ENCODE results near the gene SREBF1.

SREBF1 gene

GRCh38 chr17:17794382-17794781 is 42.4 kb downstream of the SREBF1 start:
- DNase-seq (ENCODE audit: low spot score) = no peak

- DNase-seq (ENCODE audit: low spot score) = no peak
Observed at GRCh38 chr17:17793378-17794214, 43.2 kb downstream of the SREBF1 start.

GRCh38 chr17:17792551-17793377 is 44.0 kb downstream of the SREBF1 start:
- DNase-seq (ENCODE audit: low spot score) = peak; percentile 13

- no peak for DNase-seq (ENCODE audit: low spot score)
Observed at GRCh38 chr17:17792037-17792550, 44.7 kb downstream of the SREBF1 start.

GRCh38 chr17:17790637-17791464 is 45.9 kb downstream of the SREBF1 start:
- DNase-seq (ENCODE audit: low spot score) = no peak

GRCh38 chr17:17789828-17790636 is 46.8 kb downstream of the SREBF1 start:
- no peak for DNase-seq (ENCODE audit: low spot score)

GRCh38 chr17:17789410-17789809 is 47.4 kb downstream of the SREBF1 start:
- no peak for DNase-seq (ENCODE audit: low spot score)

- DNase-seq (ENCODE audit: low spot score) = no peak
Observed at GRCh38 chr17:17788967-17789366, 47.8 kb downstream of the SREBF1 start.

- no peak for DNase-seq (ENCODE audit: low spot score)
Observed at GRCh38 chr17:17787568-17787967, 49.2 kb downstream of the SREBF1 start.

- no peak for DNase-seq (ENCODE audit: low spot score)
Observed at GRCh38 chr17:17786998-17787397, 49.8 kb downstream of the SREBF1 start.

- DNase-seq (ENCODE audit: low spot score) = no peak
Observed at GRCh38 chr17:17785407-17785806, 51.4 kb downstream of the SREBF1 start.

GRCh38 chr17:17784657-17785267 is 52.0 kb downstream of the SREBF1 start:
- no peak for DNase-seq (ENCODE audit: low spot score)

- DNase-seq (ENCODE audit: low spot score) = no peak
Observed at GRCh38 chr17:17783825-17784656, 52.7 kb downstream of the SREBF1 start.

GRCh38 chr17:17783116-17783824 is 53.5 kb downstream of the SREBF1 start:
- no peak for DNase-seq (ENCODE audit: low spot score)

- DNase-seq (ENCODE audit: low spot score) = no peak
Observed at GRCh38 chr17:17782523-17783115, 54.2 kb downstream of the SREBF1 start.

- no peak for DNase-seq (ENCODE audit: low spot score)
Observed at GRCh38 chr17:17781591-17782496, 54.9 kb downstream of the SREBF1 start.

- DNase-seq (ENCODE audit: low spot score) = no peak
Observed at GRCh38 chr17:17780922-17781590, 55.7 kb downstream of the SREBF1 start.

Data from hematopoietic multipotent progenitor cell treated with erythropoietin and hydrocortisone succinate and interleukin-3 and kit ligand, for 15 days (in vitro differentiated cells).